Large intestine (tissue), 3 donors: ENCODE measurements around the gene GALNT1. TPM values are rescaled to one million over a fixed set of nuclear protein-coding genes. Genes with fewer than 3 reads are reported as not detected.
"Not testable (repeated sequence)": the region's sequence is repeated elsewhere in the genome, so short reads cannot be mapped to it uniquely, and the experiment has no call there.

Experiments used
- DNase-seq, 2 donors: peaks; one replicate each; pipeline versions ENCODE4 v3.0.0 to v3.0.0-alpha.2; 2013
- H3K27ac ChIP-seq: one replicate; pipeline ENCODE4 v1.5.1; 2013; ENCODE audit warnings: low read length
- H3K27me3 ChIP-seq: 2 replicates; pipeline ENCODE4 v1.6.1; 2013; ENCODE audit warnings: low read length; ENCODE audit not compliant: control insufficient read depth, insufficient read depth
- H3K36me3 ChIP-seq: 2 replicates; pipeline ENCODE4 v1.6.1; 2013; ENCODE audit warnings: low read length; ENCODE audit not compliant: control insufficient read depth, insufficient read depth
- H3K4me1 ChIP-seq: one replicate; pipeline ENCODE4 v1.6.1; 2013; ENCODE audit warnings: low read length; ENCODE audit not compliant: control insufficient read depth, insufficient read depth
- H3K4me3 ChIP-seq: one replicate; pipeline ENCODE4 v1.5.1; 2013; ENCODE audit warnings: low read length
- H3K9me3 ChIP-seq: one replicate; pipeline ENCODE4 v1.6.1; 2013; ENCODE audit warnings: mild to moderate bottlenecking, low read depth, low read length, moderate library complexity; ENCODE audit not compliant: control insufficient read depth
- WGBS: methylation state at CpG from one replicate; pipeline ENCODE4 v1.1.5; 2013; ENCODE audit warnings: low lambda C conversion rate; ENCODE audit not compliant: insufficient coverage; 5-methylcytosine and 5-hydroxymethylcytosine counted together
- polyA plus RNA-seq: library from polyadenylated mRNA; unstranded; fragments of 120-200 nt; gene quantifications from one replicate; pipeline ENCODE4 v1.2.1, GENCODE V29; 2013

The GALNT1 gene
- polyA plus RNA-seq, 1 donor: 124 TPM

DNA sequence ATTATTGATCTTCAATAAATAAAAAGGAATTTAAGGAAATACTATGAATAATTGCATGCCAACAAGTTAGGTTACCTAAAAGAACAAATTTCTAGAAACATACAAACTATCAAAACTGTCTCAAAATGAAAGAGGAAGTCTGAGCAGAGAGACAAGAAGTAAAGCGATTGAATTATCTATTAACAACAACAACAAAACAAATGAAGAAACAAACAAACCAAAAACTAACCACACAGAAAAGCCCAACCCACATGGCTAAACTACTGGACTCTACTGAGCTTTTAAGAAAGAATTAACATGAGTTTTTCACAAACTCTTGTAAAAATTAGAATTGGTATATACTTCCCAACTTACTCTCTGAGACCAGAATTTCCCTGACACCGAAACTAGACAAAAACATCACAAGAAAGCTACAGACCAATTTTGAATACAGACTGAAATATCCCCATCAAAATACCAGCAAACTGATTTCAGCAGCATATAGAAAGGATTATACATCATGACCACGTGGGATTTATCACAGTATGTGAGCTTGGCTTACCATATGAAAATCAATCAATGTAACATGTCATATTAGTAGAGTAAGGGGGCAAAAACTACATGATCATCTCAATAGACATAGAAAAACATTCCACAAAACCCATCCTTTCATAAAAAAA, 16.6 kb upstream of the GALNT1 start:
- WGBS: no CpG with 5 or more reads among the region's 3 CpGs
- Histone ChIP-seq H3K36me3 (no peaks in the 10 kb centered on the region), H3K27ac (no peak overlapping the region), H3K4me3 (no peak overlapping the region), H3K9me3 (peaks cover 2% of the 10 kb centered on the region), H3K27me3 (no peaks in the 10 kb centered on the region), H3K4me1 (no peaks in the 10 kb centered on the region)
- DNase-seq: no peak

- Histone ChIP-seq H3K27me3 (no peaks in the 10 kb centered on the region), H3K4me1 (no peaks in the 10 kb centered on the region), H3K36me3 (no peaks in the 10 kb centered on the region), H3K27ac (no peak overlapping the region), H3K9me3 (peaks cover 2% of the 10 kb centered on the region), H3K4me3 (no peak overlapping the region)
- WGBS: no CpG with 5 or more reads among the region's 4 CpGs
- DNase-seq: no peak
Observed at GRCh38 chr18:35566019-35566418, 15.5 kb upstream of the GALNT1 start.

DNA sequence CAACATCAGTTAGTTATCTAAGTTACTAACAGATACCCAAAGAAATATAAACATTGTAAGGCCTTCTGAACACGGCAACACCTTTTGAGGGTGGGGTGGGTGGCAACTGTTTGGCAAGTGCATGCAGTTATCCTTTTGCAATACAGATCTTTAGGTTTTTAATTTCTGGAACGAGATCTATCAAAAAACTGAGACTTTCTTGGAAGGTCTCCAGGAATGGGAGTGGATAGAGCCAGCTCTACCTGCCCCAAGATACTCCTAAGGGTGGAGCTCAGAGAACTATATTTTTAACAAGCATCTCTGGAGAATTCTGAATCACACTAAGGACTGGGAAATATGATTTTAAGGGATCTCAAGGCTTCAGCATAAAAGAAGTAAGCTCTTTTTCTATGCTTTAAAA, 11.4 kb upstream of the GALNT1 start:
- Histone ChIP-seq H3K27me3 (no peaks in the 10 kb centered on the region), H3K27ac (no peak overlapping the region), H3K4me3 (no peak overlapping the region), H3K4me1 (no peaks in the 10 kb centered on the region), H3K9me3 (peaks cover 2% of the 10 kb centered on the region), H3K36me3 (no peaks in the 10 kb centered on the region)
- DNase-seq: no peak
- no CpG with 5 or more reads among the region's 2 CpGs for WGBS

GRCh38 chr18:35571138-35571537, 10.4 kb upstream of the GALNT1 start:
- Histone ChIP-seq H3K9me3 (peaks cover 7% of the 10 kb centered on the region), H3K4me1 (no peaks in the 10 kb centered on the region), H3K4me3 (no peak overlapping the region), H3K27me3 (no peaks in the 10 kb centered on the region), H3K36me3 (no peaks in the 10 kb centered on the region), H3K27ac (no peak overlapping the region)
- WGBS: 83% methylated on average over 1 of the region's 1 CpG
- DNase-seq: no peak

GRCh38 chr18:35572644-35573043, 8.9 kb upstream of the GALNT1 start:
- Histone ChIP-seq H3K36me3 (no peaks in the 10 kb centered on the region), H3K27me3 (no peaks in the 10 kb centered on the region), H3K4me1 (no peaks in the 10 kb centered on the region), H3K27ac (no peak overlapping the region), H3K4me3 (no peak overlapping the region), H3K9me3 (peaks cover 7% of the 10 kb centered on the region)
- no peak for DNase-seq
- no CpG with 5 or more reads among the region's 6 CpGs for WGBS

- no peak for DNase-seq
- Histone ChIP-seq H3K4me1 (no peaks in the 10 kb centered on the region), H3K27me3 (no peaks in the 10 kb centered on the region), H3K9me3 (peaks cover 5% of the 10 kb centered on the region), H3K4me3 (no peak overlapping the region), H3K36me3 (no peaks in the 10 kb centered on the region), H3K27ac (no peak overlapping the region)
- WGBS: no CpG with 5 or more reads among the region's 2 CpGs
Observed at GRCh38 chr18:35573531-35573930, 8.0 kb upstream of the GALNT1 start.

DNA sequence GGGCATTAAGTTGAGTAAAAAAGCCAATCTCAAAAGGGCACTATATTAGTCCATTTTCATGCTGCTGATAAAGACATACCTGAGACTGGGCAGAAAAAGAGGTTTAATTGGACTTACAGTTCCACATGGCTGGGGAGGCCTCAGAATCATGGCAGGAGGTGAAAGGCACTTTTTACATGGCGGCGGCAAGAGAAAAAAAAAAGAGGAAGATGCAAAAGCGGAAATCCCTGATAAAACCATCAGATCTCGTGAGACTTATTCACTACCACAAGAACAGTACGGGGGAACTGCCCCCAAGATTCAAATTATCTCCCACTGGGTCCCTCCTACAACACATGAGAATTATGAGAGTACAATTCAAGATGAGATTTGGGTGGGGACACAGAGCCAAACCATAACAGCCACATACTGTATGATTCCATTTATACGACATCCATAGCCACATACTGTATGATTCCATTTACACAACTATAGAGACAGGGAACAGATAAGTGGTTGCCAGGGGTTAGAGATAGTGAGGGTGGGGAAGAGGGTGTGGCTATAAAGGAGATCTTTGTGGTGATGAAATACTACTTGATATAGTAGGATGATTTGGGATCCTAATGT, 5.2 kb upstream of the GALNT1 start:
- DNase-seq, H3K27ac ChIP-seq, H3K4me1 ChIP-seq, H3K9me3 ChIP-seq, H3K27me3 ChIP-seq, H3K4me3 ChIP-seq, H3K36me3 ChIP-seq: not testable (repeated sequence)
- 100% methylated on average over 4 of the region's 6 CpGs for WGBS

DNA sequence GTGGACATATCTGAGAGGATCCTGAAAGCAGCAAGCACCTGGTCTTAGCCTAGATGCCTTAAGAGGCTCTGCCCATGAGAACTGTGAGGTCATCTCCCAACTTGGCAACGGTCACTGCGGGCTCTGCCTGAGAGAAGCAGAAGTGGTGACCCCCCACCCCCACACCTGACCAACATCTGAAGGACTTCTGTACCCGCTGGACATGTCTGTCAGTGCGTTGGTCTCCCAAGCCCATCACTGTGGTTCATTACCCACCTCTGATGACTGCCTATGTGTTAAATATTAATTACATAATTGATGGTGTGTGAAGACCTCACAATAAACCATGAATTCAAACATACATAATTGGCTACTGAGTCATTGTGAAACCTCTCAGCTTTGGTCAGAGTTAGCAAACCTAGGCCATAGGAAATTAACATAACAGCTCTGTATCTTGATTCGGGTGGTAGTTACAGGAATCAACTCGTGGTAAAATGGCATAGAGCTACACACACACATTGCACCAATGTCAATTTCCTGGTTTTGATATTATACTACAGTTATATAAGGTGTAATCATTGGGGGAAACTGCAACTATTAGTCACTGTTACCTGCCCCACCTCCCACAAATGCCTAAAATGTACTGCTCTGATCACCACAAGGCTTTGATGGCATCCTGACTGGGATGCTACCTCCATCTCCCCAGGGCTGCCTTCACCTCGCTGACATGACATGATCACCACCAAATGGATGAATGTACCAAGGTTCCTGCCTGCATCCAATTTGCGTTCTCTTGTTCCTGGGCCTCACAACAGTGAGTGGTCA, 4.3 kb upstream of the GALNT1 start:
- Histone ChIP-seq H3K9me3 (peaks cover 5% of the 10 kb centered on the region), H3K36me3 (no peaks in the 10 kb centered on the region), H3K4me3 (no peak overlapping the region), H3K27me3 (no peaks in the 10 kb centered on the region), H3K4me1 (peaks cover 5% of the 10 kb centered on the region), H3K27ac (no peak overlapping the region)
- WGBS: no CpG with 5 or more reads among the region's 8 CpGs
- no peak for DNase-seq

DNA sequence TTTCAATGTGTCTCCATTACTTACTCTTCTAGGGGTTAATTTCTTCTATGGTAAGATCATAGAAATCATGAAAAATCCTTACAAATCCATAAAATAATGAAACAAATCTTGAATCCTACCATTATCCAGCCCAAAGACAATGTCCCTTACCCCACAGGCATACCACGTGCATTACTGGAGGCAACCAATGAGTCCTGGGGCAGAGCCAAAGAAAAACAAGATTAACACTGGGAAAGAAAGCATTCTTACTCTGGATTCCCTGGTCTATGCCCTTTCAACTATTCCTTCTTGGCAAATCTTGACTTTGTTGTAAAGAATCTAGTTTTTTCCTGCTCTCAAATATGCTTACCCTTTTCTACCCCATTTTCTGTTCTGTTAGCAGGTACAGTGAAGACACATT, 3.1 kb upstream of the GALNT1 start:
- H3K36me3 ChIP-seq: no peaks in the 10 kb centered on the region
- H3K9me3 ChIP-seq: peaks cover 5% of the 10 kb centered on the region
- no peaks in the 10 kb centered on the region for H3K27me3 ChIP-seq
- no peak overlapping the region for H3K4me3 ChIP-seq
- H3K27ac ChIP-seq: peak overlapping the region; percentile 19
- peak in 1 of 2 donors; percentile 56 for DNase-seq
- peaks cover 5% of the 10 kb centered on the region for H3K4me1 ChIP-seq
- WGBS: no CpG with 5 or more reads among the region's 1 CpG

DNA sequence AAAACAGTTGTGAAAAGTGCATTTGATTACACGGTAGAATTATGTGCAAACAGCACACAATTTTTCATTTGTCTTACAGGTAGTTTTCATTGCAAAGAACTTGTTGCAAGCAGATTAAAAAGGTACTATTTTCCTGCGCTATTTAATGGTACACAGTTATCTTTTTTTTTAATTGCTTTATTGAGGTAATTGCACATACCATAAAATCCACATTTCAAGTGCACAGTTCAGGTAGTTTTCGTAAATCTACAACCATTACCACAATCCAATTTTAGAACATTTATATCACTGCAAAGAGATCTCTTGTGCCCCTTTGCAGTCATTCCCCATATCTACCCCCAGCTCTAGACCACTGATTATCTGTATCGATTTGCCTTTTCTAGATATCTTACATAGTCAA, 2.6 kb upstream of the GALNT1 start:
- Histone ChIP-seq H3K36me3 (no peaks in the 10 kb centered on the region), H3K27ac (peak overlapping the region; percentile 62), H3K9me3 (peaks cover 5% of the 10 kb centered on the region), H3K4me1 (peaks cover 5% of the 10 kb centered on the region), H3K4me3 (no peak overlapping the region), H3K27me3 (no peaks in the 10 kb centered on the region)
- peak; percentile 11 to 74 for DNase-seq
- 18% methylated on average over 2 of the region's 4 CpGs for WGBS
